ENCODE data around the gene SIRT2.

- no peak for TF ChIP-seq CTCF (IDR thresholded peaks at IDR 0.05 in 4 of 5, conservative IDR thresholded peaks at IDR 0.05 in 1 of 5)
- no peak for TF ChIP-seq POLR2A (IDR thresholded peaks at IDR 0.05)
Measured at GRCh38 chr19:38919837-38920601, 20.6 kb upstream of the SIRT2 start.
